Mononuclear cell (primary cell): ENCODE results near the gene CPN2. TPM values are rescaled to one million over a fixed set of nuclear protein-coding genes. Genes with fewer than 3 reads are reported as not detected.

ENCODE experiments used
- H3K27me3 ChIP-seq: 2 replicates; pipeline ENCODE4 v1.6.0; 2011; ENCODE audit warnings: low read length, control low read depth; ENCODE audit not compliant: insufficient read depth
- H3K4me1 ChIP-seq: 2 replicates; pipeline ENCODE4 v1.5.1; 2011; ENCODE audit warnings: mild to moderate bottlenecking, low read length, control low read depth; ENCODE audit not compliant: insufficient read depth
- H3K4me3 ChIP-seq: 2 replicates; pipeline ENCODE4 v1.5.1; 2011; ENCODE audit warnings: mild to moderate bottlenecking, low read length, moderate library complexity
- H3K9me3 ChIP-seq: 2 replicates; pipeline ENCODE4 v1.5.1; 2011; ENCODE audit warnings: low read depth, mild to moderate bottlenecking, control low read depth, low read length
- total RNA-seq: library from RNA; depleted of rRNA; stranded (reverse); fragments of >200 nt; gene quantifications from one replicate; pipeline ENCODE4 v1.2.3, GENCODE V29; 2012

Gene CPN2
- total RNA-seq, 1 donor, result not detected

DNA sequence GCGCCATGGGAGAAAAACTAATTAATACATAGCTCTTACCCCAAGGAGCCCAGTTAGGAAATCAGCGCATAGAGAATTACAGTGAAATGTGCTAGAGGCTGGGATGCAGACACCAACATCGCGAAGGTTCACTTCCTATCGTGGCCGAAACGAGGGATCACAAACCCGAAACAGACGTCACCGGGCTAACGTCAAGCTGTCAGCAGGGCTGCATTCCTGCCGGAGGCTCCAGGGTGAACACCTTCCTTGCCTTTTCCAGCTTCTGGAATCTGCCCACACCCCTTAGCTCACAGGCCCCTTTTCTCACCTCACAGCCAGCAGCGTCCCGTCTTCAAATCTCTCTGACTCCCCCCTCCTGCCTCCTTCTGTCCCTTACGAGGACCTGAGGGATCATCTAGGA lies 34.9 kb upstream of the CPN2 start:
- Histone ChIP-seq H3K27me3 (peaks cover 2% of the 10 kb centered on the region), H3K4me3 (no peak overlapping the region), H3K4me1 (no peaks in the 10 kb centered on the region), H3K9me3 (no peaks in the 10 kb centered on the region)

DNA sequence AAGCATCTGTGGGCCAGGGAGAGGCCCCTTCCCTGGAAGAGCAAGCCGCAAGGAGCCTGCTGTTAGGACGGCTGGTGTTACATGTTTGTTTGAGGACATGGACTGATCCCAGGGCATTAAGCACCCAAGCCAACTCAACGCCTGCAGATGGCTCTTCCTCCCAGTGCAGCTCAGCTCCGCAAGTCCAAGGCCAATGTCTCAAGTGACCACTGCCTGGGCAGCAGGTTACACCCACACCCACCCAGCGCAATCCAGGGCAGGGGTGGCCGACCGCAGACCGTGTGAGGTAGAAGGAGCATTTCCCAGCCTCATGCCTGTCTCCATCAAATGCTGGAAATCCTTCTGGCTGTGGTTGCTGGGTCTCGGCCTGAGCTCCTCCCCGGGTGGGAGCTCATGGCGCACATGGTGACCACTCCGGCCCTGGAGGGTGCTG lies 33.5 kb upstream of the CPN2 start:
- H3K4me1 ChIP-seq, result no peaks in the 10 kb centered on the region
- no peaks in the 10 kb centered on the region for H3K9me3 ChIP-seq
- no peaks in the 10 kb centered on the region for H3K27me3 ChIP-seq
- H3K4me3 ChIP-seq, result no peak overlapping the region

DNA sequence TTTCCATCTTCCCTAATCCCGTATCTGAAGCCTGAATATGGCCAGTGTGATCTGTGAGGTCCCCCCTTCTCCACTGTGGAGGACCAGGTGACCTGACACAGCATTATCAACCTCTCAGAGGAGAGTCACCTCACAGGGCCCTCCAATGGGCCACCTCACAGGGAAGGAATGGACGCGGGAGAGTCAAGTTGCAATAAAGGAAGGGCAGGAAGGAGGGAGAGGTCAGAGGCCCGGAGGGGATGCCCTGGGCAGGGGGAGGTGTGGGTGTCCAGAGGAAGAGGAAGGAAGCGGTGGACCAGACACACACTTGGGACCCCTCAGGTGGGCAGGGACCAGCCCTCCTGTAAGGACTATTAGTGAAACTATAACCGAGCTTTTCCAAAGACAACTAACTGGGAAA lies 33.0 kb upstream of the CPN2 start:
- H3K4me3 ChIP-seq, result no peak overlapping the region
- no peaks in the 10 kb centered on the region for H3K4me1 ChIP-seq
- H3K27me3 ChIP-seq, result no peaks in the 10 kb centered on the region
- H3K9me3 ChIP-seq, result no peaks in the 10 kb centered on the region

DNA sequence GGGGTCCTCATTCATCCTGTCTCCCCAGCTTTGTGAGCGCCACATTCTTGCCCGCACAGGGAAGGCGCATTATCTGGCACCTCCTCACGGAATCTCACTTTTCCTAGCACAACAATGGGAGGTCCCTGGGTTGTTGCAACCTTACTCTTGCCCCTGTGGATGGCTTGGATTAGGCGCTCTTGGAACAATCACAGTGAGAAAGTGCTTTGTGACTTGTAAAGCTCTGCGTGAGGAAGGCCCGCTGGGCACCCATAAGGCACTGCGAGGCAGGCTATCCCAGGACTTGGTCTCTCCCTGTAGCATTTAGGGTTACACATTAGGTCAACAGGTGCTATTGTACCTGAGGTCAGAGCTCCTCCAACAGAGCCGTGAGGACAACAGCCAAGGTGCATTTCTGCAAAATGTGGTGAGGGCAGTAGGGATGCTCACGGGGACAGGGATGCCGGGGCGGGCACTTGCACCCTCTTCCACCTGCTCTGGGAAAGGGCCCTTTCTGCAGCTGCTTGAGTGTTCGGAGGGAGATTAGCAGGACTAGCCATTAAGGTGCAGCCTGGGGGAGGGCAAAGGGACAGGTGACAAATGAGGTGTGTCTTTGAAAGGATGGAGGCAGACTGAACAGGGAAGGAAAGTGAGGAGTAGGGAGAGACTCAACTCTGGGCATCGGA lies 32.3 kb upstream of the CPN2 start:
- H3K4me1 ChIP-seq, result no peaks in the 10 kb centered on the region
- H3K27me3 ChIP-seq, result no peaks in the 10 kb centered on the region
- no peak overlapping the region for H3K4me3 ChIP-seq
- H3K9me3 ChIP-seq, result no peaks in the 10 kb centered on the region

DNA sequence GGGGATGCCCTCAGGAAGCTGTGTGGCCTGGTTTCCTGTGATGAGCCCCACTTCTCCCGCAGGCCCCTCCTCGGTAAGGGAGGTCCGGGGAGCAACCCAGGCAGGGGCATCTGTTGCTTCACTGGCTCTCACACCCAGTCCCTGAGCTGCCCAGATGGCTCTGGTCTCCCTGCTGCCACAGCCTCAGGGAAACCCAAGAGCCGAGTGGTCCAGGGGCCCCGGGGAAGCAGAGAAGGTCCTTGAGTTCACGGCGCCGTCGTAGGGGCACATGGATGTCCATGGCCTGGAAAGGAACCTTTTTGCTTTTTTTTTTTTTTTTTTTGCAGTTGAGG lies 31.7 kb upstream of the CPN2 start:
- H3K4me3 ChIP-seq, result no peak overlapping the region
- no peaks in the 10 kb centered on the region for H3K27me3 ChIP-seq
- H3K9me3 ChIP-seq, result no peaks in the 10 kb centered on the region
- H3K4me1 ChIP-seq, result no peaks in the 10 kb centered on the region

DNA sequence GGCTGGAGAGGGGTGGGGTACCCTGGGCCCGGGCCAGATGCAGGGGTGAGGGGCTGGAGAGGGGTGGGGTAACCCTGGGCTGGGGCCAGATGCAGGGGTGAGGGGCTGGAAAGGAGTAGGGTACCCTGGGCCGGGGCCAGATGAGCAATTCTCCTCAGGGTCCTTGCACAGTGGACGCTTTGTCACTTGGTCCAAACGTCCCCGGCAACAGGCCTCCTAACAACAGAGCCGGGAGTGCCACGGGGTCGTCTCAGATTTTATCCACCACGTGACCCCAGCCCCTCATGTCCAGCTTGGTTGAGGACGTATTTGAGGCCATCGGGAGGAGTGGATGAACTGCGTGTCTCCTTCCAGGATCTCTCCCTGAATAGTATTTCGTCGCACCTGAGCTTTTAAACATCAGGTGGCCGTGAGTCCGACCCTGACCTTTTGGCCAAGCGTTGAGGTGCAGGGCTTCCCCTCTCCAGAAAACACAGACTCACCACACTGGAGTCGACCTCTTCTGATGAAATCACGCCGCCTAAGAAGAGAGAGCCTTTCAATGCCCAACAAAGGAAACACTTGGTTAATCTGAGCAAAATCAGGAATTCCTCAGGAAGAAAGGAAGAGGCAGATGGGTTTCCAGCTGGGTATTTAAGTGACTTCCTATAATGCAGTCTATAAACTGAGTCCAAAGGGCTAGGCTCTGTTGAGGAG lies 31.2 kb upstream of the CPN2 start:
- H3K9me3 ChIP-seq, result no peaks in the 10 kb centered on the region
- H3K4me1 ChIP-seq, result no peaks in the 10 kb centered on the region
- H3K27me3 ChIP-seq, result no peaks in the 10 kb centered on the region
- H3K4me3 ChIP-seq, result no peak overlapping the region

DNA sequence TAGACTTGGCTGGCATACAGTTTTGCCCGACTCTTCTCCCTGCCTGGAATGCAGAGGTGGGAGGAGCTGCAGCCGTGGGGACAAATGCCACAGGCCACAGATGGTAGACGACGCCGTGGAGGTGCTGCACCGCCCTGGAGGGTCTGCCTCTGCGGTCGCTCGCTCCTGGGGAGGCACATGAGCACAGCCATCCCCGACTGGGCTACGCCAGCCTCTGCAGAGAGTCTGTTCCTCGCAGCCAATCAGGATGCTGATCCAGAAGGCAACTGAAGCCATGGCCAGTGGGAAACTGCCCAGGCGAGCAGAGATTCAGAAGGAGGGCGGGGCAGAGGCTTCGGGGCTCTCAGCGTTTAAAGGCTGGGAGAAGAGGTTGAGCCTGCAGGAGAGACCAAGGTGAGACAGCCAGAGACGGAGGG lies 30.3 kb upstream of the CPN2 start:
- Histone ChIP-seq H3K27me3 (no peaks in the 10 kb centered on the region), H3K4me1 (no peaks in the 10 kb centered on the region), H3K9me3 (no peaks in the 10 kb centered on the region), H3K4me3 (no peak overlapping the region)

DNA sequence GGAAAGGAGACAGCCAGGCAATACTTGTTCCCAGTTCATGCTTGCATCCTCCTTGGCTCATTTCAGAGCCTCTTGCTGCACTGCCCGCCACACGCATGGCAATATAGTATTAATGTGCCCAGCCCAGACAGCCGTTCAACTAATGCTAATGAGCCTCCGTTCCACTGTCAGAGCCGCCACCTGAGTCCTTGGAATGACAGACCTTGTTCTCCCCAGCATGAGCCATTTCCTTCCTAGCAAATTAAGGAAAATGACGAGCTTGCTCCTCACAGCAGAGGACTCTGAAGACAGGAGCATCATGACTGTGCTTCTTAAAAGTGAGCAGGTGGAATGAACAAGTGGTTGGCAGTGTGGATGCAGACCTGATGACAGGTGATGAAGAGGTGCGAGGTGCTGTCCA lies 29.2 kb upstream of the CPN2 start:
- no peak overlapping the region for H3K4me3 ChIP-seq
- H3K27me3 ChIP-seq, result no peaks in the 10 kb centered on the region
- no peaks in the 10 kb centered on the region for H3K4me1 ChIP-seq
- H3K9me3 ChIP-seq, result no peaks in the 10 kb centered on the region

DNA sequence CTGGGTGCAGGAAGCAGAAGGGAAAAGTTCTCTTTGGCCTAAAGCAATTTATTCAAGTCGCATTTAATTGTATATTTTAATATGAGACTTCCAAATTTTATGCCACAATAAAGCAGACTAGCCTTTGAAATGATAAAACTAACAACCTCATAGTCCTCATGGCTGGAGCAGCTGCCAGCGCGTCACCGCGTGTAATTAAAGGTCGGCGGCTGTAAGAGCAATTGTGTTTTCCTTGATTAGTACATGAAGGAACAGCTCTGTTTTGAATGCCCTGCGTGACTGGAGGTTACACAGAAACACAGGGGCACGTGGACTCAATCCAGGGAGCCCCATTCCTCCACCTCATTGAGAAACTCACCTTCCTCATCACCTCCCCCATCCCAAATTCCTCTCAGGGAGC lies 28.5 kb upstream of the CPN2 start:
- no peaks in the 10 kb centered on the region for H3K27me3 ChIP-seq
- no peaks in the 10 kb centered on the region for H3K9me3 ChIP-seq
- H3K4me1 ChIP-seq, result no peaks in the 10 kb centered on the region
- H3K4me3 ChIP-seq, result no peak overlapping the region

DNA sequence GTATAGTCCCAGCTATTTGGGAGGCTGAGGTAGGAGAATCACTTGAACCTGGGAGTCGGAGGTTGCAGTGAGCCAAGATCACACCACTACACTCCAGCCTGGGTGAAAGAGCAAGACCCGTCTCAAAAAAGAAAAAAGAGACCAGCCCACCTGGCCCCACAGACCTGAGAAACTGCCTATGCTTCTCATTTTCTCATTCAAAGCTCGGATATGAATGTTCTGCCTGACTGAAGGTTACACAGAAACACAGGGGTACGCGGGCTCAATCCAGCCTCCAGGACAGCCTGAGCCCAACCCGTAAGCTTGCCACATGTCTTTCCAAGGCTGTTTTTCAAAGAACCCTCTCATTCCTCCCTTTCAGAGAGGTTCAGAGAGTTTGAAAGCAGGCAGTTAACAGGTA lies 28.1 kb upstream of the CPN2 start:
- Histone ChIP-seq H3K9me3 (no peaks in the 10 kb centered on the region), H3K27me3 (no peaks in the 10 kb centered on the region), H3K4me1 (no peaks in the 10 kb centered on the region), H3K4me3 (no peak overlapping the region)

DNA sequence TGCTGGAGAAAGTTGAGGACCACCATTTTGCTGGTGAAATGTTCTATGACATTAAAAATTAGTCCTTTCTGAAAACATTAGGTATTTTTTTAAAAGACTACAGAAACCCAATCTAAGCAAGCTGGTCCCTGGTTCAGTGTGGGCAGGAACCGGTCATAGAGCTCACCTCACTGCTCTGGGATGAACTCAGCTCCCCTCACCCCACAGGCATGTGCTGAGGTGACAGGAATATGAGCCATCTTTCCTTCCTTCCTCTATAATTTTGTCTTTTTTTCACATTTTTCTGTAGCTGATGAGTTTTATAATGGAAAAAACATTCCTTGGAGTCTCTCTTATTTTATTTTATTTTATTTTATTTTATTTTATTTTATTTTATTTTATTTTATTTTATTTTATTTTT lies 26.6 kb upstream of the CPN2 start:
- Histone ChIP-seq H3K4me3 (no peak overlapping the region), H3K27me3 (no peaks in the 10 kb centered on the region), H3K9me3 (no peaks in the 10 kb centered on the region), H3K4me1 (no peaks in the 10 kb centered on the region)

DNA sequence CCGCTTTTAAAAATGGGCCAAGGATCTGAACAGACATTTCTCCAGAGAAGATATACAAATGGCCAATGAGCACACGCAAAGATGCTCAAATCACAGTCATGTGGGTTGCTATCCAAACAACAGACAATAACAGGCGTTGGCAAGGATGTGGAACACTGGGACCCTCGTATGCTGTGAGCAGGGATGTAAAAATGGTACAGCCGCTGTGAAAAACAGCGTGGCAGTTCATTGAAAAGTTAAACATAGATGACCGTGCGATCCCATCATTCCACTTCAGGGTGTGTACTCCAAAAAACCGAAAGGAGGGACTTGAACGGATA lies 25.1 kb upstream of the CPN2 start:
- Histone ChIP-seq H3K9me3 (no peaks in the 10 kb centered on the region), H3K27me3 (no peaks in the 10 kb centered on the region)

DNA sequence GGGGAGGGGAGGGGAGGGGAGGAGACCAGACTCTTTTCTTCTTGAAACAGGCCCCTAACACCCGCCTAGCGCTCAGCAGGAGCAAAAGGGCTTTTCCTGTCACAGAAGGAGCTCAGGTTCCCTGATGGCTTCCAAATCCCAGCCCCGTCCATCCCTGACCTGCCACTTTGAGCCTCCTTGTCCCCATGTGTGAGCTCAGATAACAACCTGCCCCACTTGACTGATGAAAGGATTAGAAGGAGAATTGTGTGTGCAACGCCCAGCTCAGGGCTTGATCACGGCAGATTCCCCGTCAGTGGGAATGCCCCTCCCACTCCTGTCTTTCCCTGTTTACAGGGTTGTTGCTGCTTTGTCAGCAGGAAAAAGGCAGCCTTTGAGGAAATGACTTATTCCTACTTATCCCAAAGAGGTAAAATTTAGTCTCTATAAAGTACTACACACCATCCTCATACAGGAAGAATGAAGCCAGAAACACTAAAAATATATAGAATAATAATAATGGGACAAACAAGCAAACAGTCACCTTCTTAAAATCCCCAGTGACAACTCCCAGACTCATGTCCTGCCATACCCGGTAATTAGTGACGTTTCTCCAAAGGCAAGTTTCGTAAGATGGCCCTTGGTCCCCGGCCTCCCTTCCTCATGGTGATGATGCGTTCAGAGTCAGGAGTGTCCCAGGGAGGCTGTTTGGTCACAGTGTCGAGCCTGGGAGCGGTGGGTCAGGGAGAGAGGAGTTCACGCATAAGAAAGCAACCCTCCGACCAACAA lies 24.5 kb upstream of the CPN2 start:
- Histone ChIP-seq H3K9me3 (no peaks in the 10 kb centered on the region), H3K27me3 (peaks cover under 1% of the 10 kb centered on the region), H3K4me1 (no peaks in the 10 kb centered on the region), H3K4me3 (no peak overlapping the region)

More for the DNA sequence above, 25.1 kb upstream of the CPN2 start:
- H3K4me3 ChIP-seq, result no peak overlapping the region
- H3K4me1 ChIP-seq, result no peaks in the 10 kb centered on the region

DNA sequence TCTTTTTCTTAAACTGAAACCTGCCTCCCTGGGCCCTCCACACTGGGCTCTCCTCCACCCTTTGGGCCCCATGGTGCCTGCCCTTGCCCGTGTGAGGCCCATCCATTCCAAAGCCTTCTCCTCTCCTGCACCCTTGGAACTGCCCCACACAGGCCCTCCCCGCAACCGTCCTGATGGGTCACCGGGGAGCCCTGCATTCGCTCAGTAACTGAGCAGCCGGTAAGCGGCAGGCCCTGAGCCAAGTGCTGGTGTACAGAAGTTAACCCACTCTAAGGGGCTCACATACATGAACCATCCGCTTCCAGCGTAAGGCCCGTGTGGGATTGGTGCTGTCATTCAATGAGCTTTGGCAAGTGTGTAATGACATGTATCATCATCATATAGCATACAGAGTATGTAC lies 23.8 kb upstream of the CPN2 start:
- H3K4me1 ChIP-seq, result no peaks in the 10 kb centered on the region
- peaks cover 5% of the 10 kb centered on the region for H3K27me3 ChIP-seq
- no peaks in the 10 kb centered on the region for H3K9me3 ChIP-seq
- H3K4me3 ChIP-seq, result no peak overlapping the region

DNA sequence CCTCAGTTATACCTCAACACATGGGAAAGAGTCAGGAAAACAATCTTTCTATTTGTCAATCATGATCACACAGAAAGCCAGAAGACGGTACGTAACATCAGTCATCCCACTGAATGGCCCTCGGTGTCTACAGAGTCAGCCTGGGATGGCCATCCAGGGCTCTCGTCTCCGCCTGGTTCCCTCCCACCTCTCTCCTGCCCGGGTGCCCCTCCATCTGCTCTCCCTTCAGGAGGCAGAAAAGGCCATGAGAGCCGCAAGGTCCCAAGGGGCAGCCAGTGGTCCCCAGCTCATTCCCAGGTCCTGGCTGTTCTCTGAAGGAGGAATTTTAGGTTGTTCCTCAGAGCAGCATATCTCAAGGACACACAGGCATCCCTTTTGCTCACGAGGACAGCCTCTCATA lies 22.8 kb upstream of the CPN2 start:
- no peaks in the 10 kb centered on the region for H3K9me3 ChIP-seq
- peaks cover 7% of the 10 kb centered on the region for H3K27me3 ChIP-seq
- no peaks in the 10 kb centered on the region for H3K4me1 ChIP-seq
- H3K4me3 ChIP-seq, result no peak overlapping the region

DNA sequence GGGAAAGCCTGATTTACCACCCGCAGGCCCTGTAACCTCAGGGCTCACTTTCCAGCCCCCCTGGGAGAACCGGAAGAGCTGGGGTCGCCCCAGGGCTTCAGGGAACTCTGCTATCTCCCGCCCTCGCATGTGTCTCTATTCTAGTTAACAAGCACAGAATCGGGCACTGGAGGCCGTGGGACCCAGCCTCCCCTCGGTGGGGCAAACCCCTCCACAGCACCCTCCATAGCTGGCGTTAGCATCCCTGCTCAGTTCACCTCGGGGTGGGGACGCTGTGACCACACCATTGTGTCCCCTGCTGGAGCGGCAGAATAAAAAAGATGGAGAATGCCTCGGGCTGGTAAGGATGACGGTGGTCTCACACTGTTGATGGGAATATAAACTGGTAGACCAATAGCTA lies 21.9 kb upstream of the CPN2 start:
- Histone ChIP-seq H3K4me3 (no peak overlapping the region), H3K4me1 (no peaks in the 10 kb centered on the region), H3K9me3 (no peaks in the 10 kb centered on the region), H3K27me3 (peaks cover 8% of the 10 kb centered on the region)
